ENCODE results near the gene GAMT. TPM values are rescaled to one million over a fixed set of nuclear protein-coding genes. Genes with fewer than 3 reads are reported as not detected.

The GAMT gene
- total RNA-seq, 3 donors from 2014 or later, result 16.0 to 25.9 (median 23.1) TPM

- Mint-ChIP-seq H3K9me3 (no peaks in the 10 kb centered on the region), H3K4me3 (no peak overlapping the region), H3K36me3 (ENCODE audit: insufficient read depth) (peaks cover 3% of the 10 kb centered on the region), H3K27me3 (ENCODE audit: low read depth) (peaks cover 4% of the 10 kb centered on the region), H3K4me1 (ENCODE audit: low read depth) (peaks cover 9% of the 10 kb centered on the region)
- ATAC-seq (no peak), DNase-seq (no peak)
These were observed 48.2 kb downstream of the GAMT start for GRCh38 chr19:1353144-1353543.

- no peak for ATAC-seq
- Mint-ChIP-seq H3K27me3 (ENCODE audit: low read depth) (peaks cover 4% of the 10 kb centered on the region), H3K4me3 (no peak overlapping the region), H3K36me3 (ENCODE audit: insufficient read depth) (no peaks in the 10 kb centered on the region), H3K4me1 (ENCODE audit: low read depth) (peaks cover 9% of the 10 kb centered on the region), H3K9me3 (no peaks in the 10 kb centered on the region)
- no peak for DNase-seq
These were observed 49.9 kb downstream of the GAMT start for GRCh38 chr19:1351381-1351851.

GRCh38 chr19:1350867-1351266 is 50.5 kb downstream of the GAMT start:
- Mint-ChIP-seq H3K4me1 (ENCODE audit: low read depth) (peaks cover 4% of the 10 kb centered on the region), H3K4me3 (no peak overlapping the region), H3K9me3 (no peaks in the 10 kb centered on the region), H3K36me3 (ENCODE audit: insufficient read depth) (no peaks in the 10 kb centered on the region), H3K27me3 (ENCODE audit: low read depth) (peaks cover 4% of the 10 kb centered on the region)
- DNase-seq (no peak), ATAC-seq (no peak)

GRCh38 chr19:1349211-1349610 is 52.1 kb downstream of the GAMT start:
- H3K4me1 Mint-ChIP-seq (ENCODE audit: low read depth), result peaks cover 3% of the 10 kb centered on the region

More at GRCh38 chr19:1349211-1349610, 52.1 kb downstream of the GAMT start:
- ATAC-seq (no peak), DNase-seq (no peak)
- Mint-ChIP-seq H3K36me3 (ENCODE audit: insufficient read depth) (no peaks in the 10 kb centered on the region), H3K9me3 (no peaks in the 10 kb centered on the region), H3K27me3 (ENCODE audit: low read depth) (peaks cover 4% of the 10 kb centered on the region), H3K4me3 (no peak overlapping the region)

Other genes starting within 250 kb of the GAMT start
- 100 to 1,000 TPM; 134 to 140 (median 139) TPM for gene SBNO2, start 227.3 kb downstream of the GAMT start, total RNA-seq
- 10 to 100 TPM; 64.4 to 72.0 (median 69.8) TPM for gene STK11, start 195.8 kb downstream of the GAMT start, total RNA-seq
- gene CBARP, start 163.5 kb downstream of the GAMT start, total RNA-seq, result 1 to 10 TPM in 2 of 3 donors, under 1 TPM in 1; 0.63 to 1.4 (median 1.1) TPM
- 100 to 1,000 TPM; 259 to 434 (median 312) TPM for gene ATP5F1D, start 159.8 kb downstream of the GAMT start, total RNA-seq
- 10 to 100 TPM; 63.2 to 70.0 (median 68.7) TPM for gene MIDN, start 153.0 kb downstream of the GAMT start, total RNA-seq
- gene CIRBP, start 132.2 kb downstream of the GAMT start, total RNA-seq, result 100 to 1,000 TPM; 269 to 294 (median 285) TPM
- 100 to 1,000 TPM; 189 to 199 (median 194) TPM for gene FAM174C, start 126.0 kb downstream of the GAMT start, total RNA-seq
- not detected for gene EFNA2, start 115.7 kb downstream of the GAMT start, total RNA-seq
- 100 to 1,000 TPM; 124 to 142 (median 137) TPM for gene NDUFS7, start 17.6 kb downstream of the GAMT start, total RNA-seq
- 100 to 1,000 TPM; 296 to 322 (median 303) TPM for gene DAZAP1, start 6.0 kb upstream of the GAMT start, total RNA-seq
- 1,000 to 10,000 TPM; 2,317 to 2,484 (median 2,379) TPM for gene RPS15, start 36.9 kb upstream of the GAMT start, total RNA-seq
- gene APC2, start 48.6 kb upstream of the GAMT start, total RNA-seq, result under 1 TPM; 0.13 to 0.45 (median 0.16) TPM
- gene C19orf25, start 77.7 kb upstream of the GAMT start, total RNA-seq, result 10 to 100 TPM; 31.0 to 32.1 (median 32.0) TPM
- gene PCSK4, start 88.8 kb upstream of the GAMT start, total RNA-seq, result under 1 TPM; 0.46 to 0.50 (median 0.49) TPM
- 1 to 10 TPM; 1.8 to 3.4 (median 1.9) TPM for gene REEP6, start 89.6 kb upstream of the GAMT start, total RNA-seq
- 1 to 10 TPM; 5.8 to 9.7 (median 6.8) TPM for gene ADAMTSL5, start 111.5 kb upstream of the GAMT start, total RNA-seq
- not detected for gene PLK5, start 122.5 kb upstream of the GAMT start, total RNA-seq
- gene MEX3D, start 166.8 kb upstream of the GAMT start, total RNA-seq, result 10 to 100 TPM; 12.5 to 17.0 (median 12.6) TPM
- gene MBD3, start 191.3 kb upstream of the GAMT start, total RNA-seq, result 100 to 1,000 TPM; 153 to 180 (median 163) TPM
- gene UQCR11, start 203.9 kb upstream of the GAMT start, total RNA-seq, result 100 to 1,000 TPM; 226 to 252 (median 250) TPM

Measured in activated T-cell treated with anti-CD3 and anti-CD28 coated beads, Interleukin-2, amount 50 U/mL, for 4 hours (primary cell).